ENCODE results near the gene HOXA11.

Gene HOXA11

GRCh38 chr7:27192546-27193334 lies 7.7 kb upstream of the HOXA11 start:
- no peak for DNase-seq

GRCh38 chr7:27191833-27192545 lies 7.0 kb upstream of the HOXA11 start:
- DNase-seq = no peak

GRCh38 chr7:27191161-27191731 lies 6.2 kb upstream of the HOXA11 start:
- no peak for DNase-seq

- DNase-seq = no peak
Observed at GRCh38 chr7:27189997-27190748, 5.1 kb upstream of the HOXA11 start.

- DNase-seq = no peak
Observed at GRCh38 chr7:27189295-27189996, 4.4 kb upstream of the HOXA11 start.

GRCh38 chr7:27188386-27189294 lies 3.6 kb upstream of the HOXA11 start:
- DNase-seq = peak; percentile 69

GRCh38 chr7:27187475-27188385 lies 2.7 kb upstream of the HOXA11 start:
- no peak for DNase-seq

GRCh38 chr7:27186668-27187474 lies 1.8 kb upstream of the HOXA11 start:
- DNase-seq = no peak

- no peak for DNase-seq
Observed at GRCh38 chr7:27185854-27186667, 1.0 kb upstream of the HOXA11 start.

GRCh38 chr7:27184337-27185012 lies 557 bp downstream of the HOXA11 start:
- peak; percentile 48 for DNase-seq

GRCh38 chr7:27183682-27184336 lies 1.2 kb downstream of the HOXA11 start:
- DNase-seq = no peak

GRCh38 chr7:27182861-27183681 lies 2.0 kb downstream of the HOXA11 start:
- DNase-seq = no peak

GRCh38 chr7:27182285-27182841 lies 2.7 kb downstream of the HOXA11 start:
- no peak for DNase-seq

GRCh38 chr7:27181795-27182275 lies 3.2 kb downstream of the HOXA11 start:
- no peak for DNase-seq

GRCh38 chr7:27180431-27181420 lies 4.3 kb downstream of the HOXA11 start:
- DNase-seq = no peak
